Hepatocyte (in vitro differentiated cells): ENCODE measurements around the gene S100A7A.

ENCODE experiments used
- EZH2 ChIP-seq: fragments of 200-600 bp; sonication (generic); IDR thresholded peaks from 2 replicates; pipeline ENCODE4 v1.6.1; 2016; ENCODE audit warnings: antibody characterized with exemption, mild to moderate bottlenecking, borderline replicate concordance
- EZH2phosphoT487 ChIP-seq: fragments of 200-600 bp; sonication (generic); IDR thresholded peaks from one replicate; pipeline ENCODE4 v1.6.1; 2018; ENCODE audit warnings: antibody characterized with exemption, mild to moderate bottlenecking, low read depth, moderate library complexity; ENCODE audit not compliant: unreplicated experiment, severe bottlenecking
- TF ChIP-seq, protein P1 (sequence below): fragments of 200-600 bp; sonication (generic); IDR thresholded peaks from 2 replicates; pipeline ENCODE4 v1.5.1; 2016; ENCODE audit warnings: antibody characterized with exemption, mild to moderate bottlenecking; ENCODE audit not compliant: poor library complexity

- TF ChIP-seq, protein P1, sequence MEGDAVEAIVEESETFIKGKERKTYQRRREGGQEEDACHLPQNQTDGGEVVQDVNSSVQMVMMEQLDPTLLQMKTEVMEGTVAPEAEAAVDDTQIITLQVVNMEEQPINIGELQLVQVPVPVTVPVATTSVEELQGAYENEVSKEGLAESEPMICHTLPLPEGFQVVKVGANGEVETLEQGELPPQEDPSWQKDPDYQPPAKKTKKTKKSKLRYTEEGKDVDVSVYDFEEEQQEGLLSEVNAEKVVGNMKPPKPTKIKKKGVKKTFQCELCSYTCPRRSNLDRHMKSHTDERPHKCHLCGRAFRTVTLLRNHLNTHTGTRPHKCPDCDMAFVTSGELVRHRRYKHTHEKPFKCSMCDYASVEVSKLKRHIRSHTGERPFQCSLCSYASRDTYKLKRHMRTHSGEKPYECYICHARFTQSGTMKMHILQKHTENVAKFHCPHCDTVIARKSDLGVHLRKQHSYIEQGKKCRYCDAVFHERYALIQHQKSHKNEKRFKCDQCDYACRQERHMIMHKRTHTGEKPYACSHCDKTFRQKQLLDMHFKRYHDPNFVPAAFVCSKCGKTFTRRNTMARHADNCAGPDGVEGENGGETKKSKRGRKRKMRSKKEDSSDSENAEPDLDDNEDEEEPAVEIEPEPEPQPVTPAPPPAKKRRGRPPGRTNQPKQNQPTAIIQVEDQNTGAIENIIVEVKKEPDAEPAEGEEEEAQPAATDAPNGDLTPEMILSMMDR: no peak
- TF ChIP-seq EZH2phosphoT487 (no peak), EZH2 (no peak)
Observed at GRCh38 chr1:153403421-153404085, 12.8 kb upstream of the S100A7A start.
